K562 (cell line): Measurements from ENCODE around the gene CATSPER4. TPM values are rescaled to one million over a fixed set of nuclear protein-coding genes. Genes with fewer than 3 reads are reported as not detected.
A peak's percentile ranks its signal among the peaks of the same experiment; 100 is the strongest.

ENCODE experiments used
- ATAC-seq: fragments of 200-7000 bp; cut with Tn5 transposase; 3 replicates; pipeline ENCODE4 v1.9.1; 2020; ENCODE audit warnings: moderate library complexity
- BruUV-seq: library from RNA; stranded (reverse); fragments of 400-500 nt; replicated peaks from 2 replicates; lab custom pipeline; 2021; lab: Mats Ljungman, UMichigan
- CTCF ChIA-PET: fragments of 300-600 bp; formaldehyde crosslinking; extraction: SDS; loops from one replicate; lab custom pipeline; 2021; ENCODE audit warnings: low intra/inter-chr PET ratio; lab: Yijun Ruan, JAX
- POLR2A ChIA-PET: fragments of 300-600, 350-650 bp; sonication (Branson Sonifier 250); formaldehyde crosslinking; extraction: SDS; loops from one replicate; lab custom pipeline; 2021; ENCODE audit warnings: antibody characterized with exemption, inconsistent platforms; lab: Yijun Ruan, JAX
- DNase-seq, 4 experiments: peaks; one replicate each; pipeline versions ENCODE4 v3.0.0 to v3.0.0-alpha.2; 2011 to 2018; ENCODE audit warnings: low spot score in 3 of 4, mixed read lengths in 3 of 4; ENCODE audit errors: extremely low read depth in 1 of 4
- FAIRE-seq: peaks from 2 replicates; lab custom pipeline; 2011; peaks lifted over from hg19 to GRCh38; lab: Jason Lieb, UNC
- H2AFZ ChIP-seq: 2 replicates; pipeline ENCODE4 v1.6.0; 2011; ENCODE audit warnings: low read depth, low read length, control low read depth, inconsistent platforms
- H3K27ac ChIP-seq: fragments of 200-600 bp; 3 replicates; pipeline ENCODE4 v1.8.0; 2011; ENCODE audit warnings: low read depth, mild to moderate bottlenecking, control low read depth, inconsistent platforms, low read length, moderate library complexity, mixed read lengths; ENCODE audit errors: extremely low read depth
- H3K27me3 ChIP-seq, 2 experiments: fragments of 300-600 bp in 1 of 2; 2 replicates in 1 of 2; 3 replicates in 1 of 2; pipeline versions ENCODE4 v1.6.0 to v1.8.0; 2011; ENCODE audit warnings: inconsistent platforms in 2 of 2, low read length in 2 of 2, mild to moderate bottlenecking in 1 of 2, mixed read lengths in 1 of 2, moderate library complexity in 1 of 2; ENCODE audit not compliant: control insufficient read depth in 2 of 2, insufficient read depth in 2 of 2
- H3K36me3 ChIP-seq: fragments of 300-600 bp; 3 replicates; pipeline ENCODE4 v1.8.0; 2011; ENCODE audit warnings: mild to moderate bottlenecking, low read length, inconsistent platforms; ENCODE audit not compliant: control insufficient read depth, insufficient read depth
- H3K4me1 ChIP-seq, 2 experiments: fragments of 200-600 bp in 1 of 2; replicated peaks in 1 of 2; 2 replicates in 1 of 2; 3 replicates in 1 of 2; pipeline versions ENCODE4 v1.5.1 to v1.8.0; 2011; ENCODE audit warnings: inconsistent platforms in 2 of 2, low read length in 2 of 2, mild to moderate bottlenecking in 1 of 2, mixed read lengths in 1 of 2, moderate library complexity in 1 of 2; ENCODE audit not compliant: control insufficient read depth in 2 of 2, insufficient read depth in 2 of 2
- H3K4me2 ChIP-seq: 2 replicates; pipeline ENCODE4 v1.6.1; 2011; ENCODE audit warnings: low read length, control low read depth, inconsistent platforms, mixed read lengths; ENCODE audit not compliant: insufficient read depth
- H3K4me3 ChIP-seq: fragments of 200-600 bp; sonication (generic), shearing (Covaris generic); 2 replicates; pipeline ENCODE4 v1.5.1; 2016; ENCODE audit warnings: control low read depth, inconsistent platforms
- H3K79me2 ChIP-seq: fragments of 200-600 bp; 3 replicates; pipeline ENCODE4 v1.8.0; 2011; ENCODE audit warnings: low read length, inconsistent platforms; ENCODE audit not compliant: control insufficient read depth, insufficient read depth
- H3K9ac ChIP-seq, 2 experiments: 2 replicates each; pipeline versions ENCODE4 v1.6.0 to v1.6.1; 2011; ENCODE audit warnings: low read depth in 2 of 2, low read length in 2 of 2, control low read depth in 1 of 2, inconsistent platforms in 1 of 2, mild to moderate bottlenecking in 1 of 2, mixed read lengths in 1 of 2; ENCODE audit not compliant: insufficient read depth in 1 of 2
- H3K9me1 ChIP-seq: one replicate; pipeline ENCODE4 v1.6.0; 2011; ENCODE audit warnings: inconsistent platforms, mild to moderate bottlenecking, low read length, moderate library complexity; ENCODE audit not compliant: control insufficient read depth, insufficient read depth
- H3K9me3 ChIP-seq: replicated peaks from 2 replicates; pipeline ENCODE4 v1.5.1; 2011; ENCODE audit warnings: low read depth, low read length, inconsistent platforms; ENCODE audit not compliant: control insufficient read depth, insufficient read depth
- H4K20me1 ChIP-seq: replicated peaks from 2 replicates; pipeline ENCODE4 v1.6.1; 2011; ENCODE audit warnings: low read length, inconsistent platforms, mixed read lengths; ENCODE audit not compliant: control insufficient read depth, insufficient read depth
- KDM4B ChIP-seq, 2 experiments: fragments of 450-650 bp in 1 of 2; sonication (generic) in 1 of 2; IDR thresholded peaks; 2 replicates each; pipeline ENCODE4 v1.6.1; 2016 to 2017; ENCODE audit warnings: borderline replicate concordance in 2 of 2, antibody characterized with exemption in 1 of 2, low read depth in 1 of 2, mild to moderate bottlenecking in 1 of 2
- NR2C2 ChIP-seq, 2 experiments: fragments of 200-800 bp in 1 of 2; sonication (Bioruptor generic) in 1 of 2; sonication (generic) in 1 of 2; formaldehyde crosslinking in 1 of 2; IDR thresholded peaks; 2 replicates each; pipeline versions ENCODE4 v1.6.1 to v1.8.0; 2016 to 2022; ENCODE audit warnings: mild to moderate bottlenecking in 1 of 2, missing compliant biosample characterization in 1 of 2, missing genetic modification characterization in 1 of 2, missing genetic modification reagents in 1 of 2
- PRDM10 ChIP-seq: fragments of 450-650 bp; IDR thresholded peaks from 2 replicates; pipeline ENCODE4 v1.6.1; 2018; ENCODE audit not compliant: partially characterized antibody
- RAD51 ChIP-seq: fragments of 450-650 bp; IDR thresholded peaks from 2 replicates; pipeline ENCODE4 v1.7.1; 2016; ENCODE audit warnings: low read depth, mild to moderate bottlenecking, borderline replicate concordance
- SLC30A9 ChIP-seq: fragments of 250-450 bp; sonication (Bioruptor Pico); IDR thresholded peaks from 2 replicates; pipeline ENCODE4 v1.8.0; 2022; ENCODE audit warnings: mild to moderate bottlenecking, moderate library complexity
- ZFP91 ChIP-seq: sonication (generic); formaldehyde crosslinking; IDR thresholded peaks from 2 replicates; pipeline ENCODE4 v1.8.0; 2022; ENCODE audit warnings: mild to moderate bottlenecking, missing genetic modification reagents
- WGBS: fragments of 100-300 bp; shearing (Covaris generic); methylation state at CpG from one replicate; pipeline ENCODE4 v1.1.6; 2016; ENCODE audit warnings: low coverage, mixed read lengths; ENCODE audit not compliant: insufficient coverage; ENCODE audit errors: missing lambda C conversion rate; 5-methylcytosine and 5-hydroxymethylcytosine counted together
- in situ Hi-C: fragments of 300-500 bp; cut with MboI; formaldehyde crosslinking; loops from 4 replicates; pipeline ENCODE4 v1.15.0; 2018; ENCODE audit warnings: inconsistent platforms, mixed read lengths
- intact Hi-C: fragments of 100-400 bp; cut with micrococcal nuclease; formaldehyde crosslinking; loops from 2 replicates; pipeline ENCODE4 v1.14.2; 2022
- polyA plus RNA-seq, 8 experiments: library from polyadenylated mRNA; depleted of rRNA in 4 of 8; stranded (reverse) in 5 of 8; unstranded in 3 of 8; fragments of >200 nt; fragmentation: Nextera tagmentation in 2 of 8; fragmentation: Illumina TruSeq in 1 of 8; extraction: Ambion mirVana in 2 of 8; extraction: Trizol in 1 of 8; gene quantifications; 2 replicates each; pipeline versions ENCODE4 v1.2.1 to v1.2.3, GENCODE V29; 2011 to 2014; ENCODE audit warnings: inconsistent platforms in 1 of 8, missing spikeins in 1 of 8
- total RNA-seq, 7 experiments: library from RNA; depleted of rRNA in 6 of 7; stranded (reverse); fragments of >200 nt in 6 of 7; fragmentation: Illumina TruSeq in 2 of 7; extraction: Trizol in 2 of 7; gene quantifications; 2 replicates each; pipeline versions ENCODE4 v1.2.1 to v1.2.3, GENCODE V29; 2011 to 2021; ENCODE audit warnings: low replicate concordance in 1 of 7

Gene CATSPER4
- total and polyA plus RNA-seq, 9 of the 15 experiments (the other 6 are each of a cell fraction or from before 2014, with no cell fraction given) = 0.04 to 0.13 TPM; not detected in 7

GRCh38 chr1:26197301-26197700 is 6.9 kb downstream of the CATSPER4 start (continued):
- no peak for TF ChIP-seq RAD51
- TF ChIP-seq KDM4B (IDR thresholded peaks at IDR 0.05; ENCODE audit: borderline replicate concordance in 2 of 2, low read depth in 1 of 2) = no peak
- no peak for TF ChIP-seq NR2C2 (CRISPR knock-in tag; IDR thresholded peaks at IDR 0.05)
- no peak for TF ChIP-seq NR2C2 (tag; IDR thresholded peaks at IDR 0.05)

GRCh38 chr1:26197813-26198212 is 7.4 kb downstream of the CATSPER4 start:
- intact Hi-C loops = no loop called here
- H3K4me1 ChIP-seq = peaks cover 23 to 30% of the 10 kb centered on the region in 2 experiments
- H3K9me3 ChIP-seq = no peaks in the 10 kb centered on the region
- H3K4me2 ChIP-seq = no peak overlapping the region
- no peak overlapping the region for H3K27ac ChIP-seq
- H3K36me3 ChIP-seq = no peaks in the 10 kb centered on the region
- ATAC-seq (no peak), DNase-seq (no peak), FAIRE-seq (no peak)
- H4K20me1 ChIP-seq = no peaks in the 10 kb centered on the region
- H2AFZ ChIP-seq = no peak overlapping the region
- in situ Hi-C loops = no loop called here
- no TSS peak for BruUV-seq
- H3K27me3 ChIP-seq = no peaks in the 10 kb centered on the region
- POLR2A ChIA-PET = interaction anchor here (0.6 to 0.7 kb wide), 2 partner anchors 181 to 302 kb away, joined by 3 read pairs; no protein-coding TSS in a partner anchor
- H3K9me1 ChIP-seq = no peaks in the 10 kb centered on the region
- TF ChIP-seq SLC30A9 (CRISPR knock-in tag) (no peak), PRDM10 (peak; percentile 30), ZFP91 (no peak)
- TF ChIP-seq, all 486 proteins: peak for 1
- H3K9ac ChIP-seq = no peak overlapping the region
- CTCF ChIA-PET = no interaction called here
- no peaks in the 10 kb centered on the region for H3K79me2 ChIP-seq
- WGBS = 54% methylated on average over 11 of the region's 11 CpGs
- no peak overlapping the region for H3K4me3 ChIP-seq
